NCI-H2171 (cell line): ENCODE data around the gene ADAMTS3.

ENCODE experiments used
- DNase-seq: peaks from one replicate; lab custom pipeline; 2025; lab: John Stamatoyannopoulos, UW

The ADAMTS3 gene

DNA sequence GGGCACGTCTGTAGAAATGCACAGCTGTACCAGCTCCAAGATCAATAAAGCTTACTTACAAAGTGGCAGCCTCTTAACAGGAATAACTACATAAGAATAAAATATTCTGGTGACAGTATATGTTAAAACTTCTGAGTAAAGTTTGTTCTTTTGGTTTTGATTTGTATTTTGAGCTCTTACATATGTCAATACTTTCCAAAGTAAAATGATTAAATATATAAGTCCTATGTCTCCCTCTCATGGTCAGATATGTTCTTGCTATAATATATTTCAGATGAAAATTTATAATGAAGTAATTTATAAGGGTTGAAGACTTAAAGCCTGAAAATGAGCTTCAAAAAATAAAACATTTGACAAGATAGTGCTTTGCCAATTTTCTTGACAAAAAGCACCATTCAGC lies 282.8 kb downstream of the ADAMTS3 start:
- no peak for DNase-seq

DNA sequence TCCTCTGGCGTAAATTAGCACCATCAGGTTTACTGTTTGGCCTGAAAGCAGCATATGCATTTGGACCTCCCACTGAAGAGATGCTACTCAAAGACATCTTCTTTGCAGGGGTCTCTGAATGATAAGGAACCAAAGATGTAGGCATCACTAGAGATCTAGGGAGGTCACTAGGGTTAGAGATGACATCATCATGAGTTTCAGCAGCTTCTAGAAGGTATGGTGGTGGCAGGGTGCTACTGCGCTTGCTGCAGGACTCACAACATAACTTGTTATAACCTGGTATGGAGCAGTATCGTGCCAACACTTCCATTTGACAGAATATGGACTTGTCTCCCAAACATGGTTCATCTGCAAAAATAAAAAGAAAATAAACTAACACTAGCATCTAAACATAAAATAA lies 285.7 kb downstream of the ADAMTS3 start:
- DNase-seq = no peak

DNA sequence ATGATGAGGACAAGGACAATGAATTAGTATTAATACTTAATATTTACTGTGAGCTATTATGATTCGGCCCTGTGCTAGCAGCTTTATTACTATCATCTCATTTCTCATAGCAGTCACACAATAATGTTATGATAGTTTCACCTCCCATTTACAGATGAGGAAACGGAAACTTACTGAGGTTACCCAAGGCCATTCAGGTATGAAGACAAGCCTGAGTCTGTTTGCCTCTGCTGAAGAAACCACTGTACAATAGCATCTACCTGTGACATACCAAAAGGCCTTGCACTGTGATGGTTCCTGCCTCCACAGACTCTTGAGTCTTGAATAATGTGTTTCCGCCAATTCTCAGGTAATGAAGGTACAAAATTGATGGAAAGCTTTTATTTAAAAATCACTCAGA lies 288.8 kb downstream of the ADAMTS3 start:
- no peak for DNase-seq

DNA sequence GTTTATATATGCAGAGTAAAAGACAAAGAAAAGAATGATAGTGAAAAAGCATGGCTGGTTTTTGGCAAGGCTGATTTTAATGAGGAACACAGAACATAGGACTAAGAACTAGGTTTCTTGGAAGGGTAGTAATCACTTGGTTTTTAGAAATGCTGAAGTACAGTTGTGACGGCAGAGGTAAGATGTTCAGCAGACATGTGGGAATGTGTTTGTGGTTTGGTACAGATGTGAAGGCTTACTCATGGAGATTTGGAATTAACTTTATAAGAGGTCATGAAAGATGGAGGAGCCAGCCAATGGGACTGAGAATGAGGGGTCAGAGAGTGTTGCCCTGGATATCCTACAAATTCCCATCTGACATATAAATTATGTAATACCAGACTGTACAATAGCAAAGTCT lies 293.6 kb downstream of the ADAMTS3 start:
- no peak for DNase-seq

DNA sequence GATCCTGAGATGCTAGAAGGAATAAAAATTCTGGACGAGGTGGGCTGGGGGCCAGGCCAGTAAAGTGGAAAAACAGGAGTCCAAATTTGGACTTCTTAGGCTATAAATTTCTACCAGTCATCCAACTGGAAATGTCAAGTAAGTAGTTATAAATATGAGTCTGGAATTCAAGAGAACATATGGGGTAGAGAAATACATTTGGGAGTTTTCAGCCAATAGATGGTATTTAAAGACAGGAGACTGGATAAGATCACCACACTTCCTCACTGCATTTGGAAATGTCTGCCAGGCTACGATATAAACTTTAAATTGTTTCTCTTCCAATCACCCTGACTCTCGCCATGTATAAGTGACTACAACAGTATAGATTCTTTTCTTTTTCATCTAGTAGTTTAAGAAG lies 294.8 kb downstream of the ADAMTS3 start:
- no peak for DNase-seq

DNA sequence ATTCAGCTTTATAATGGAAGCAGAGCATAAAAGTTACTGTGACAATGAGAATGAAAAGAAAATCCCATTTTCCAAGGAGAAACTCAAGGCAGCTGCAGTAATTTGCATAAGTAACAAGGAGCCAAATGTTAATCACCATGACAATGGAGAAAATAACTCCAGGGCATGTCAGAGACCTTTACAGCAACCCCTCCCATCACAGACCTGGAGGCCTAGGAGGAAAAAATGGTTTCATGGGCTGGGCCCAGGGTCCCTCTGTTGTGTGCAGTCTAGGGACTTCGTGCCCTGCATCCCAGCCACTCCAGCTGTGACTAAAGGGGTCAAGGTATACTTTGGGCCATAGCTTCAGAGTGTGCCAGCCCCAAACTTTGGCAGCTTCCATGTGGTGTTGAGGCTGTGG lies 313.8 kb downstream of the ADAMTS3 start:
- DNase-seq = no peak

DNA sequence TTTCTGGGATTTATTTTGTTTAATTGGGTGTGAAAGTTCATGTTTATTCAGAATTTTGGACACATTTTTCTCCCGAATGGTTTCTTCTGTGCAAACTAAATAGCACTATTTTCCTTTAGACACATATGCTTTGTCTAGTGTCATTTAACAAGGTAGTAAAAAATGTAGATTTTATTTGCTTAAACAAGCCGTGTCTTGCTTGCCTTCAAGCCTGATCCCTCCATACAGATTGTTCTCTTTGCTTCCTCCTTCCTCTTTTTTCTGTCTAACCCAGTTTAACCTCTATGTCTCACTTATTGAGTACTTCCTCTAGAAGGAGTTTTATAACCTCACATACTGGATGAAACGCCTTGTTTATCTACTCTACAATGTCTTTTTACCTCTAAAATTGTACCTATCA lies 325.4 kb downstream of the ADAMTS3 start:
- no peak for DNase-seq

DNA sequence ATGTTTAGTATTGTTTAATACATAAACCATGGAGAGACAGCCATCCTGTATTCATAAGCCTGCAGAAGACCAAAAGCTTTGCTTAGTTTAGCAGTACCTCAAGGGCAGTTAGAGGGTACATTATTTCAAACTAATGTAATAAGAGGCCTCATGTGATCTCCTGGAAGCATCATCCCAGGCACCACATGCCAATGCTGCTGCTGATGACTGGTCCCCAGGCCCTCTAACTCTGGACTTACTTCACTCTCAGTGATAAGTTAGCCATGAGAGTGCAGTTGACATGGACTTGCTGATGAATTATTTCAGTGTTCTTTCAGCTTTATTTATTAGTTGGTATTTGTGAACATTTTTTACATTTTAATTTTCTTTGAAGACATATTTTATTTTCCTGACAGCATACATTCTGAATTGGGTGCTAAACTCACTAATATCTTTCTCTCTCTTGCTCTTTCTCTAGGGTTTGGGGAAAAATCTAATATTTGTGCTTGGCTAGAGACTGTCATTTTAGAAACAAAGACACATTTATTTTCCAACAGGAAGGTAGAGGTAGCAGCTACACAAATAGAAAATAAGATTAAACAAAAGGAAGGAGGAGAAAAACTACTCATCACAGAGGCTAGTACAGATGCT lies 329.4 kb downstream of the ADAMTS3 start:
- DNase-seq = no peak
